ENCODE results near the gene EYS. TPM values are rescaled to one million over a fixed set of nuclear protein-coding genes. Genes with fewer than 3 reads are reported as not detected.

The EYS gene
- total and polyA plus RNA-seq, 9 of the 15 experiments (the other 6 are each of a cell fraction or from before 2014, with no cell fraction given), result 0.03 to 0.36 (median 0.10) TPM; not detected in 2

- no peak for TF ChIP-seq SOX6 (IDR thresholded peaks at IDR 0.05)
- TF ChIP-seq PCBP1 (IDR thresholded peaks at IDR 0.05; ENCODE audit: low read depth, low read length, poor library complexity, severe bottlenecking), result peak; percentile 38
Observed at GRCh38 chr6:64807785-64808184, 899.2 kb downstream of the EYS start (continued).

GRCh38 chr6:64803470-64804166 is 903.4 kb downstream of the EYS start:
- ChIA-PET POLR2A (no interaction called here), CTCF (ENCODE audit: low intra/inter-chr PET ratio) (no interaction called here)
- no peak for ATAC-seq
- H3K4me2 ChIP-seq (ENCODE audit: insufficient read depth, low read length), result no peak overlapping the region
- no peak for DNase-seq (ENCODE audit: extremely low read depth in 1 of 4, low spot score in 3 of 4)
- H2AFZ ChIP-seq (ENCODE audit: low read depth, low read length), result no peak overlapping the region
- H3K9me1 ChIP-seq (ENCODE audit: control insufficient read depth, insufficient read depth, low read length), result no peaks in the 10 kb centered on the region
- no peaks in the 10 kb centered on the region for H3K79me2 ChIP-seq (ENCODE audit: control insufficient read depth, insufficient read depth, low read length)
- no peaks in the 10 kb centered on the region for H3K36me3 ChIP-seq (ENCODE audit: control insufficient read depth, insufficient read depth, low read length)
- no TSS peak for BruUV-seq (replicated peaks)
- in situ Hi-C loops (cut with MboI), result no loop called here
- no peak for FAIRE-seq
- no peak overlapping the region for H3K9ac ChIP-seq (ENCODE audit: insufficient read depth in 1 of 2, low read depth in 2 of 2, low read length in 2 of 2)
- intact Hi-C loops (cut with micrococcal nuclease), result no loop called here
- H3K9me3 ChIP-seq (replicated peaks; ENCODE audit: control insufficient read depth, insufficient read depth, low read depth, low read length), result no peaks in the 10 kb centered on the region
- H3K4me1 ChIP-seq (replicated peaks in 1 of 2; ENCODE audit: control insufficient read depth in 2 of 2, insufficient read depth in 2 of 2, low read length in 2 of 2), result no peaks in the 10 kb centered on the region
- no peaks in the 10 kb centered on the region for H4K20me1 ChIP-seq (replicated peaks; ENCODE audit: control insufficient read depth, insufficient read depth, low read length)
- 3% methylated on average over 6 of the region's 9 CpGs for WGBS (ENCODE audit: insufficient coverage, low coverage, missing lambda C conversion rate)
- no peak overlapping the region for H3K27ac ChIP-seq (ENCODE audit: extremely low read depth, low read depth, low read length)
- no peaks in the 10 kb centered on the region for H3K27me3 ChIP-seq (ENCODE audit: control insufficient read depth in 2 of 2, insufficient read depth in 2 of 2, low read length in 2 of 2)
- H3K4me3 ChIP-seq, result no peak overlapping the region
- TF ChIP-seq ZNF407 (IDR thresholded peaks at IDR 0.05; ENCODE audit: low read depth) (no peak), FOXJ3 (CRISPR knock-in tag; IDR thresholded peaks at IDR 0.05) (no peak), ZBTB2 (IDR thresholded peaks at IDR 0.05) (no peak), U2AF2 (optimal IDR thresholded peaks at IDR 0.05; ENCODE audit: low read depth, low read length) (no peak), CEBPZ (IDR thresholded peaks at IDR 0.05; ENCODE audit: borderline replicate concordance, low read depth, low read length) (no peak)
